HG03378 (cell line): ENCODE measurements around the gene FNIP1.
"Not testable (repeated sequence)": the region's sequence is repeated elsewhere in the genome, so short reads cannot be mapped to it uniquely, and the experiment has no call there.

Experiments
- ATAC-seq: cut with Tn5 transposase; IDR thresholded peaks from one replicate; pipeline ENCODE4 v1.9.1; 2021; ENCODE audit warnings: mild to moderate bottlenecking, moderate library complexity; ENCODE audit not compliant: unreplicated experiment

The FNIP1 gene

DNA sequence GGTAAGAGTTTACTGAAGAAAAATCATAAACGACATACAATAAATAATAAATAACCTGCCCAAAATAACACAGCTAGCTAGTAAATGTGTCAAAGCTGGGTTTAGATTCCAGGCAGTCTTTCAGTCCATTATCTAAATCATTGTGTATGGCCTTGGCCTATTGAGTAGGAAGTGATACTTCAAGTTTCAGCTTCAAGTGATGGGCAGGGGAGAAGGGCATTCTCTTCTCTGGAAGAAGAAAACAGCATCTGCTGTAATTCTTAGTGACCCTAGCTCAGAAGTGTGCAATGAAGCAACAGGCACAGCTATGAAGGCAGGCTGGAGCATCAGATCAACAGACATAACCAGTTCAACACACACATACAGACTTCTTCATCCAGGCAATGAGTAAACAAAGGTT, 42.5 kb downstream of the FNIP1 start:
- ATAC-seq = no peak

DNA sequence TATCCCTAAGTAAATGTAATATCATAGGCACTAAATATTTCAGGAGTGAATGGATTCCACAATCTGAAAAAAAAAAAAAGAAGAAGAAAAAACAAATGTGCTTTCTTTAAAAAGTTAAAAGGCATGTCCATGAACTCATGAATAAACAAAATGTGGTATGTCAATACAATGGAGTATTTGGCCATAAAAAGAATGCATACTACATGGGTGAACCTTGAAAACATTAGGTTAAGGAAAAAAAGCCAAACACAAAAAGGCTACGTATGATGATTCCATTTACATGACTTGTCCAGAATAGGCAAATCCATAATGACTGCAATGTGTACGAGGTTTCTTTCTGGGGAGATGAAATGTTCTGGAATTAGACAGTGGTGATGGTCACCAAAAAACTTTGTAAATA, 45.3 kb downstream of the FNIP1 start:
- ATAC-seq = no peak

- no peak for ATAC-seq
These were observed 46.9 kb downstream of the FNIP1 start for GRCh38 chr5:131749723-131750470.

- no peak for ATAC-seq
These were observed 47.7 kb downstream of the FNIP1 start for GRCh38 chr5:131749138-131749537.

DNA sequence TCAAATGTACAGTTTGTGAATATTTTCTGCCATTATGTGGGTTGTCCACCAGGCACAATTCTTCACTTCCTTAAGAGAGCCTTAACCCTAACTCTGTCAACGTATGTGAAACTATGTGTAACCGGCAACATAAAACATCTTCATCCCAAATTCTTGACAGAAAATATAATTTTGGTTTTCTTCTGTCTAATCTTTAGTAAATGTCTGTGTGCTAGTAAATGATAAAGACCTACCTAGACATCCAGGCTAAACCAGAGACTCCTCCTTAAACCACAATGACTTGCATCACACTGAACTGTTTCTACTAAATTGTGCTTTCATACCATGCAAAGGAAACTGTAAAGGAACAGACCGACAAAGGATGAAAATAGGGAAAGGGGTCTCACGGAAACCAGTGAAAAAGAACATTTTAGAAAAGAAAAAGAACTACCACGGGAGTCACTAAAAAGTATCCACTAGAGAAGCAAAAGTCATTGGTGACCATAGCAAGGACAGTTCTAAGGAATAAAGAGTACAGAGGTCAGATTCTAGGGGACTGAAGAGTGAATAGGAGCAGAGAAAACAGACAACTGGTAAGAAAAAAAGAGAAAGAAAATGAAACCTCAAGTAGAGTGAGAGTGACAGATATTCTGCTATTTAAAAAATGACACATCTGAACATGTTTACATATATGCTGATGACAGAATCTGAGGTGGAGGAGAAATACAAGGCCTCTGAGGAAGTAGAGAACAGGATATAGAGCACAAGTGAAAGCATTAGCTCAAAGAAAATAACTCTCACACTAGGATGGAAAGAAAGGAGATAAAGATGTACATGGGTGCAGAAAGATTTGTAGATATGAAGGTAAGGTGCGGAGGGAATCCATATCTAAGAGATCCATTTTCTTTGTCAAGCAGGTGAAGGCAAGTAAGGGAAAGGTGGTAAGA, 49.4 kb downstream of the FNIP1 start:
- ATAC-seq = peak; percentile 64

- no peak for ATAC-seq
These were observed 50.4 kb downstream of the FNIP1 start for GRCh38 chr5:131746423-131746822.

DNA sequence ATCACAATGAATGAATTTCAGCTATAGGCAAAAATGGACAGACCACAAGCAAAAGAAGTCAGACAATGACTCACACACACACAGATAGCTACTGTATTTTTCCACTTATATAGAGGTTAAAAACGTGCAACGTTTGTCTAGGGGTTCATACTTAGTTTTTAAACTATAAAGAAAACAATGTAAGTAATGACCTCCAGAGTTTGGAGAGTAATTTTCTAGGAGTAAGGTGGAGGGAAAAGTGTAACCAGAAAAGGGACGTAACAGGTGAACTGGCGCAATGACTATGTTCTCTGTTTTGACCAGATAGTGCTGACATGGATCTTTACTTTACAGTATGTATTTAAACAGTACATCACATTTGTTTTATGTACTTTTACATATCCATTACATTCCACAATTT, 51.1 kb downstream of the FNIP1 start:
- ATAC-seq = no peak

GRCh38 chr5:131745155-131745554, 51.7 kb downstream of the FNIP1 start:
- no peak for ATAC-seq

- ATAC-seq = no peak
These were observed 56.3 kb downstream of the FNIP1 start for GRCh38 chr5:131740477-131740876.

DNA sequence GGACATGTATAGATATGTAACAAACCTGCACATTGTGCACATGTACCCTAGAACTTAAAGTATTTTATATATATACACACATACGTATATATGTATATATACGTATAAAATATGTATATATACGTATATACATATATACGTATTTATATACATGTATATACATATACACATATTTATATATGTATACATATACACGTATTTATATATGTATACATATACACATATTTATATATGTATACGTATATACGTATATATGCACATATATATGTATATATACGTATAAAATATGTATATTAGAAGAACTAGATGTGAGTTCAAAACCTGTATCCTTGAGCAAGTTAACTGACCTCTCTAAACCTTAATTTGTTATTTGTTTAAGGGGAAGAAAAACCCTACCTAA, 61.4 kb downstream of the FNIP1 start:
- no peak for ATAC-seq

- ATAC-seq = not testable (repeated sequence)
These were observed 61.9 kb downstream of the FNIP1 start for GRCh38 chr5:131734939-131735338.

- not testable (repeated sequence) for ATAC-seq
These were observed 67.5 kb downstream of the FNIP1 start for GRCh38 chr5:131729292-131729691.

- ATAC-seq = not testable (repeated sequence)
These were observed 72.7 kb downstream of the FNIP1 start for GRCh38 chr5:131724089-131724488.

DNA sequence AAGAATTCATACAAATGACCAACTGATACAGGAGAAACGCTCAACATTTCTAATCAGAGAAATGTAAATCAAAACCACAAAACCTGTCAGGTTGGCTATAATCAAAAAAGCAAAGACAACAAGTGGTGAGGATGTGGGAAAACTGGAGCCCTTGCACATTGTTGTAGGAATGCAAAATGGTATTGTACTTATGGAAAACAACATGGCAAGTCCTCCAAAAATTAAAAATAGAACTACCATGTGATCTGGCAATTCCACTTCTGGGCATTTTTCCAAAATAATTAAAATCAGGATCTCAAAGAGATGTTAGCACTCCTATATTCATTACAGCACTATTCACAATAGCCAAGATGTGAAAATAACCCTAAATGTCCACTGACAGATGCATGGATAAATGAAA, 76.1 kb downstream of the FNIP1 start:
- no peak for ATAC-seq

DNA sequence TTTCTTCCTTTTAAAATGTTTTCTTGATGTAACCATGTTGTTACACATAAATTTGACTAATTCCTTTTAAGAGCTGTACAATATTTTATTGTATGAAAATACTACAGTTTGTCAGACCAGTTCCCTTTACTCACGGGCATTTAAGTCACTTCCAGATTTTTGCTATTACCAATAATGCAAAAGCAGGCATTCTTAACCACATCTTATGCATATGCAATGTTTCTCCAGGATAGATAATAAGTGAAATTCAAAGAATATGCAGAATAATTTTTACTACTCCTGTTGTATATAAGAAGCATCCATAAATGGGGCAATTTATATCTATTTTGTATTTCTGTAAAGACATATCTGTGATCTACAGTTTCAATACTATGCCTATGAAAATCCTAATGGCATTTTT, 77.3 kb downstream of the FNIP1 start:
- ATAC-seq = no peak

DNA sequence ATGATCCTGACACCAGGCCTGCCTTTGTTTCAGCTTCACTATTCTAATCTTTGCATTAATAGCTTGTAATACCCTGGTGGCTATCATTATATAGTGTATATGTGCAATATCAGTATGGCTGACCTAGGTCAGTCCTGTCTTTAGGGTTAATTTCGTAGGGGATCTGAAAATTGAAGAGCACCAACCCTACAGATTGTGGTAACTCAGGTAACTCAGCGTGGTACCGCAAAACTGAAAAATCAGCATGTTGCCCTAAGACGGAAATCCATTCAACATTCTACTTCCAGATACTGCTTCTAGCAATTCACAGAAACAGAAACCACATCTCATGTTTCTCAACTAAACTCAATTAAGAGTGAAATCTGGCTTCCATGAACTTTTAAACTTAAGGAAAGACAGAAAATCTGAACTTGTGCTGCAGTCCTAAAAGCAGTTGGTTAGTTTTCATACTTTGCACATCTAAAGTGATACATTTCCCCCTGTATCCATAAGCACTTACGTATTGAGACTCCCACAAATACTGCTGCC, 78.3 kb downstream of the FNIP1 start:
- ATAC-seq = no peak

DNA sequence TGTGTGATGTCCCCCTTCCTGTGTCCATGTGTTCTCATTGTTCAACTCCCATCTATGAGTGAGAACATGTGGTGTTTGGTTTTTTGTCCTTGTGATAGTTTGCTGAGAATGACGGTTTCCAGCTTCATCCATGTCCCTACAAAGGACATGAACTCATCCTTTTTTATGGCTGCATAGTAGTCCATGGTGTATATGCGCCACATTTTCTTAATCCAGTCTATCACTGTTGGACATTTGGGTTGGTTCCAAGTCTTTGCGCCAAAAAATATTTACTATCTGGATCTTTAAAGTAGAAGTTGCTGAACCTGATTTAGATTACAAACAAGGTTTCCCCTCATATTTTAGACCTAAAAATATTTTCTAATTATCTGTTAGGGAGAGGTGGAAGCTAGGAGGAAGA, 79.7 kb downstream of the FNIP1 start:
- not testable (repeated sequence) for ATAC-seq

DNA sequence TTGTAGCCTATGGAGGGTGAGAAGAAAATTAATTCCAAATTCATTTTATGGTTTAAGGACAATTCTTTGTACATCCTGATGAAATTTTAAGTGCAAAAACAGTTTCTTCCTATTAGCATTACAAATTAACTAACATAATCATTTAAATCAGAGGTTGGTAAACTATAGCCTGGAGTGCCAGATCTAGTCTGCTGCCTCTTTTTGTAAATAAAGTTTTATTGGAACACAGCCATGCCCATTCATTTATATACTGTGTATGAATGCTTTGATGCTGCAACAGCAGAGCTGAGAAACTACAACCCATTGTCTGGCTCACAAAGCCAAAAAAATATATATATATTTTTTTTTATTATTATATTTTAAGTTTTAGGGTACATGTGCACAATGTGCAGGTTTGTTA, 80.2 kb downstream of the FNIP1 start:
- ATAC-seq = no peak

DNA sequence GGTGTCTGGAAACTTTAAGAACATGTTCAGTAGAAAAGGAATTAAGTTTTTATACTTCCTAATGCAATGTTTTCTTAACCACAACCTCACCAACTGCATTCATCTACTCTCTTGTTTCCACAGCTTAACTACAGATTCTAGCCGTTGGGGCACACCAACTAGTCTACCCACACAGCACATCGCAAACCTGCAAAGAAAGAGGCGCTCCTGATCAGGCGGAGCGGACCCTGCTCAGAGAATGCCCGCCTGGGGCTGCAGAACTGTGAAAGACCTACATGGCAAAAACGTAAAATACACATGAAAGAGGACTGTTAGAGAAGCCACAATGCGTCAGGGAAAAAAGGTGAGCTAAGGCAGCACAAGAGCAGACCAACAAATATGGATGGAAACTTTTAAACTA, 86.4 kb downstream of the FNIP1 start:
- no peak for ATAC-seq

DNA sequence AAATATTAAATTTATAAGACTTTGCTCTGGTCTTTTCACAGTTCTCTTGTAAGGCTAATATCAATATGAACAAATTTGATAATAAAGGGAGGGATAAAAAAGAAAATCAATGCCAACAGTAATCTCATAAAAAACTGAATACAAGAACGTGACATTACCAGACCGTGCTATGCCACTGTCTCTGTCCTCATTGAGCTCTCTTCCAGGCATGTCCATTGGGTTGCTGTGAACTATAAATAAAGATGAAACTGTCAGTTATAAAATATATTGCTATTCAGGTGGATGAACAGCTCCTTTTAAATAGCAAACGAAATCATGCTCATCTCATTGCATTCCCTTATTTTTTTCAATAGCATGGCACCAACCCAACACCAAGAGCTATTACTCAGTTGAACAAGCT, 87.8 kb downstream of the FNIP1 start:
- ATAC-seq = no peak

- ATAC-seq = no peak
These were observed 90.5 kb downstream of the FNIP1 start for GRCh38 chr5:131706281-131706680.

GRCh38 chr5:131694926-131695325, 101.9 kb downstream of the FNIP1 start:
- no peak for ATAC-seq
